ENCODE measurements around the gene LSAMP. TPM values are rescaled to one million over a fixed set of nuclear protein-coding genes. Genes with fewer than 3 reads are reported as not detected.

The LSAMP gene
- polyA plus RNA-seq, 1 donor from 2014 or later = 0.94 TPM

DNA sequence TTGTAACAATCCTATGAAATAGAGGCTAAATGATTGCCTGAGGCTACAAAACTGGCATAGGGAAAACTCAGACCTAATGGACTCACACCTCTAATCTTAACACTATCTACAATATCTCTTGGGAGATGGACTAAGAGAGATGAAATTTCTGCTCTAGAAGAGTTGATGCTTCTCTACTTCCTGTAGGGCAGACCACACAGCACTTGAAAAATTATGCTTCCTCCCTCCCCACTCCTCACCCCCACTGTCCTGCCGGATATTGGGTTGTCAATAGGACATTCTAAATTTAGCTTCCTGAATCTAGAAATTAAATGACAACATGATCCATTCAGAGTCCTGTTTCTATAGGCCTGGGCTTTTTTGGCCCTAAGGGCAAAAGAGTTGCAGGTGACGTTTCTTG lies 526.4 kb downstream of the LSAMP start:
- peaks cover 3 to 9% (median 4%) of the 10 kb centered on the region in 3 donors for H3K9me3 Mint-ChIP-seq
- H3K27me3 Mint-ChIP-seq = no peaks in the 10 kb centered on the region
- no peaks in the 10 kb centered on the region for H3K36me3 Mint-ChIP-seq
- H3K27ac Mint-ChIP-seq = no peak overlapping the region
- no peaks in the 10 kb centered on the region for H3K4me1 Mint-ChIP-seq
- no peak overlapping the region for H3K4me3 Mint-ChIP-seq

DNA sequence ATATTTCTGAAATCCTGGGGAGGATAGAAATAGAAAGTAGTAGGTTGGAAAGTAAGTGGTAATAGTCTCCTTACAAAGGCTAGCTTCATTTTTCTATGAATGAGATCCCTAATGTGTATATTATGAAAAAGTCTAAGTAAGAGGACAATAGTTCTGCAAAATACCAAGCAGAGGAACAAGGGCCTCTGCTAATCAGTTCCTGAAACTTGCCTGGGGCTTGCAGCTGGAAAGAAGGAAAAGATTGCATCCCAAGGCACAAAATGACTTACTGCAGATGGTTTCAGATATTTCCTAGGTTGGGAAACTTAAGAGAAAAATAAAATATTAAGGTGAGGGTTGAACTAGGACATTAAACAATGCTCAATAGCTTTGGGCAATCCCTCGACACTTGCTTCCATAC lies 528.4 kb downstream of the LSAMP start:
- Mint-ChIP-seq H3K4me3 (no peak overlapping the region), H3K4me1 (no peaks in the 10 kb centered on the region), H3K27ac (no peak overlapping the region), H3K36me3 (no peaks in the 10 kb centered on the region), H3K27me3 (no peaks in the 10 kb centered on the region), H3K9me3 (peaks cover 0 to 9% (median 3%) of the 10 kb centered on the region in 3 donors)

DNA sequence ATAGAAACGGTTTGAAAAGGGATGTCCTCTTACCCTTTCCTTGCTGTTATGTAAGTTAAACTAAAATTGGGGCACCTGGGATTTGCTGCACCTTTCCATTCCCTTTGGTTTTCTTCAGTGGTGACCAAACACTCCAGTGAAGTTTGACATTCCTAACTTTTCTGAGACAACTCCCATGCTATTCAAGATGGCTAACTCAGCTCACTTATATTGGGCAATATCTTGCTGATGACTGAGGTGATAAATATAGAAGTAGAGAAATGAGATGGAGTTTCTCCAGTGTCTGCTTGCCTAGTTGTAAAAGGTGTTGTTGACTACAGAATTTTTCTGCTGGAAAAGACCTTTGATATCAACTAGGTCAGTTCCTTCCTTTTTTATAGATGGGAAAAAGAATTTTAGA lies 530.2 kb downstream of the LSAMP start:
- Mint-ChIP-seq H3K36me3 (no peaks in the 10 kb centered on the region), H3K4me1 (no peaks in the 10 kb centered on the region), H3K4me3 (no peak overlapping the region), H3K27me3 (no peaks in the 10 kb centered on the region), H3K9me3 (peaks cover 0 to 2% (median 0%) of the 10 kb centered on the region in 3 donors), H3K27ac (no peak overlapping the region)

DNA sequence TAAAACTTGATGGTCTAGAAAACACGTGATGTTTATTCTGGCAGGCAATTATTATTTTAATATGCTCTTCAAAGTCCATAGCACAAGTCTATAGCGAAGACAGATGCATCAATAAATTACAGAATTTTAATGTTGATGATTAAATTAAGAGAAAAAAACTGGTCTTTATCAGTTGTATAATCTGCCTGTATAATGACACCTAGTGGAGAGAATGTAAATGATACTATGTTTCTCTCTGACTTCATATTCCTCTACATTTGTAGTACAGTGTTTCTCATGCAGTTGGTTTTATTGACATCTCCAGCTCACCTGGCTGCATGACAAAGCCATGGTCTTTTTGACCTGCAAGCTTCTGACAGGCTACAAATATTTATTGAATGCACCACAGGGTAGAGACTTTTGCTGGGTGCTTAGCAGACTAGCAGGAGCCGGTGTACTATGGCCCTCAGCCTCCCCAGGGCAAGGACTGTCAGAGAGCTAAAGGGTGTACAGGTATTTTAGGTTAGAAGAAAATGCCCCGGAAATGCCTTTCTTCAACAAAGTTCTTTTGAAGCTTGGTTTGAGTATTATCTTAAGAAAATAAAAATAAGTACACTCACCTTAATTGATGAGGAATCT lies 532.1 kb downstream of the LSAMP start:
- no peaks in the 10 kb centered on the region for H3K36me3 Mint-ChIP-seq
- peaks cover 2% of the 10 kb centered on the region for H3K27me3 Mint-ChIP-seq
- H3K4me3 Mint-ChIP-seq = no peak overlapping the region
- no peaks in the 10 kb centered on the region for H3K4me1 Mint-ChIP-seq
- no peak overlapping the region for H3K27ac Mint-ChIP-seq
- H3K9me3 Mint-ChIP-seq = no peaks in the 10 kb centered on the region

DNA sequence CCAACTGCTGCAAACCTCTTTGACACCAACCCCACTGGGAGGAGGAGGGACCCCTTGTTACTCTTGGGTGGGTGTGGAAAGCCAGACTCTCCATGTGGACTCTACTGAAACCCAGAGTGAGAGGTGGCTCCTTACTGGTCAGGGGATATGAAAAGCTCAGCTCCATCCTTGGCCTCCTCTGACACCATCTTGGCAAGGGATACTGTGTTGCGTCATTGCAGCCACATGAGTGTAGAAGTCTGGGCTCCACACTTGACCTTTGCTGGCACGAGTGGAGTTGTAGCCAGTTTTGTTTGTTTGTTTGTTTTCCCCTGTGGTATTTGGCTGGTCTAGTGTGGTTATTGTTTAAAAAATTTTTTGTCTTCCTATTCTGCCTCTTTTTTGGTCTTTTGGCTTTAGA lies 532.9 kb downstream of the LSAMP start:
- Mint-ChIP-seq H3K27me3 (peaks cover 2% of the 10 kb centered on the region), H3K9me3 (no peaks in the 10 kb centered on the region), H3K36me3 (no peaks in the 10 kb centered on the region), H3K27ac (no peak overlapping the region), H3K4me3 (no peak overlapping the region), H3K4me1 (no peaks in the 10 kb centered on the region)

DNA sequence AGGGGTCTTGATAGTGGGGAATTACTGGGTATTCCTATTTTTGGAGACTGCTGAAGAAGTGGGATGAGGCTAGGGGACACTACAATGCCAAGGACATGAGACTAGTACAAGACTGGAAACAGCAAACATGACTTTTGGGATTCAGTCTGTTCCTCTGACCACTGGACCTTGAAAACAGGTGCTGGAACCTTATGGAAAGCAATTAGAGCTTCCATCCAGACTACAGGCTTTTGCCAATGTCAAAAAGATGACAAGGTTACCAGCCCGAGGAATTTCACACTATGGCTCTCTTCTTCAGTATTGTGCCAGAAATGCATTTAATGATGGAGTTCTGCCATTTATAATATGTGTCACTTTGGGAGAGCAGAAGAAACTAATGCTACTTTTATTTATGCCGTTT lies 539.4 kb downstream of the LSAMP start:
- no peaks in the 10 kb centered on the region for H3K36me3 Mint-ChIP-seq
- peaks cover 0 to under 1% (median 0%) of the 10 kb centered on the region in 3 donors for H3K9me3 Mint-ChIP-seq
- no peak overlapping the region for H3K27ac Mint-ChIP-seq
- no peak overlapping the region for H3K4me3 Mint-ChIP-seq
- H3K27me3 Mint-ChIP-seq = peaks cover 4% of the 10 kb centered on the region
- no peaks in the 10 kb centered on the region for H3K4me1 Mint-ChIP-seq

DNA sequence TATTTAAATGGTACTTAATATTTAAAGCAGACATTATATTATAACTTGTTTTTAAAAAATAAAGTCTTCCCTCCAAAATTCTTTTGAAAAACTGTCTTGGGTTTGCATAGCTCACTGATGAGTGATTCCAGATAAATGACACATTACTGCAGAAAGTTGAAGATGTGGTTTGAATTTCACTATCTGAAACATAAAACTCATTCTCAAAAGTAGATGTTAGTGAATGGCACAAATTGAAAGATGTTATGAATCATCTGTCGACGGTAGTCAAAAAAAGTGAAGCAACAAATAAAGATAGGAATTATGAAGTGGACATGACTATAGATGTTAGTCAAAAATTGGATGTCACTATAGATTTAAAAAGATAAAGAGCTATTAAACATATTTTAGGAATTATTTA lies 541.4 kb downstream of the LSAMP start:
- peaks cover 2% of the 10 kb centered on the region for H3K27me3 Mint-ChIP-seq
- no peaks in the 10 kb centered on the region for H3K4me1 Mint-ChIP-seq
- H3K9me3 Mint-ChIP-seq = peaks cover 0 to 2% (median 0%) of the 10 kb centered on the region in 3 donors
- no peak overlapping the region for H3K27ac Mint-ChIP-seq
- H3K4me3 Mint-ChIP-seq = no peak overlapping the region
- H3K36me3 Mint-ChIP-seq = no peaks in the 10 kb centered on the region

DNA sequence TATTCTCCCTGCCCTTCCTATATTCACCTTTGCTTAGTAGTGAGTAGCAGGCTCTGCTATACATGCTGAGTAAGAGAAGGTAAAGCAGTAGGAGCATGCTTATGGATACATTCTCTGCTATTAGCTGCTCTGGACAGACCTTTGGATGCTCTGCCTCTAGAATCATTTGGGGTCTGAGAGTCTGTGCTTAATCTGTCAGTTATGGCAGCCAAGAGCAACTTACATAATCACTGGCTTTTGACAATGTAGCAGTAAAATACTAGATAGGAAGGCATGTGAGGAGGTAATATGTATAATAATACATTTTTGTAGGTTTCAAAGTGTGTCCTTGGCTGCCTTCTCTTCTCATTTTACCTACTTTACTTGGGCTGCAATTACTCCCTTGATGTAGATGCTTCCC lies 544.3 kb downstream of the LSAMP start:
- Mint-ChIP-seq H3K9me3 (peaks cover 0 to 2% (median 0%) of the 10 kb centered on the region in 3 donors), H3K4me1 (no peaks in the 10 kb centered on the region), H3K36me3 (no peaks in the 10 kb centered on the region), H3K27ac (no peak overlapping the region), H3K4me3 (no peak overlapping the region), H3K27me3 (peaks cover 2% of the 10 kb centered on the region)

DNA sequence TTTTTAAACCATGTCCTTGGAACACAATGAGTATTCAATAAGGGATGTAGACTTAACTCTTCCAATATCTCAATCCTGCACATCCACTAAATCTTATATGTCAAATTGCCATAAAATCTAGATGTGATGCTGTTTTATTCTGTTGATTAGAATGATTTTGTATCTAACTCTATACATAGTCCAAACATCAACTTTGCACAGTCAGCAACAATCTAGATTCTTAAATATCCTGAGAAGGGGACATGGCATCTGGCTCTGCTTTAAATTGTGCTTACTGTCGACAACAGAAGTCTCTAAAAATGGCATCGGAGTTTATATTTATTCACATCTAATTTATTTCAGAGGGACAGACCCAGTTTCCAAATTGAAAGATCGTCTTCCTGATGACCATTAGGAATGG lies 545.8 kb downstream of the LSAMP start:
- peaks cover 0 to 2% (median 0%) of the 10 kb centered on the region in 3 donors for H3K9me3 Mint-ChIP-seq
- H3K4me1 Mint-ChIP-seq = no peaks in the 10 kb centered on the region
- no peak overlapping the region for H3K27ac Mint-ChIP-seq
- no peaks in the 10 kb centered on the region for H3K36me3 Mint-ChIP-seq
- H3K4me3 Mint-ChIP-seq = no peak overlapping the region
- peaks cover 2% of the 10 kb centered on the region for H3K27me3 Mint-ChIP-seq

DNA sequence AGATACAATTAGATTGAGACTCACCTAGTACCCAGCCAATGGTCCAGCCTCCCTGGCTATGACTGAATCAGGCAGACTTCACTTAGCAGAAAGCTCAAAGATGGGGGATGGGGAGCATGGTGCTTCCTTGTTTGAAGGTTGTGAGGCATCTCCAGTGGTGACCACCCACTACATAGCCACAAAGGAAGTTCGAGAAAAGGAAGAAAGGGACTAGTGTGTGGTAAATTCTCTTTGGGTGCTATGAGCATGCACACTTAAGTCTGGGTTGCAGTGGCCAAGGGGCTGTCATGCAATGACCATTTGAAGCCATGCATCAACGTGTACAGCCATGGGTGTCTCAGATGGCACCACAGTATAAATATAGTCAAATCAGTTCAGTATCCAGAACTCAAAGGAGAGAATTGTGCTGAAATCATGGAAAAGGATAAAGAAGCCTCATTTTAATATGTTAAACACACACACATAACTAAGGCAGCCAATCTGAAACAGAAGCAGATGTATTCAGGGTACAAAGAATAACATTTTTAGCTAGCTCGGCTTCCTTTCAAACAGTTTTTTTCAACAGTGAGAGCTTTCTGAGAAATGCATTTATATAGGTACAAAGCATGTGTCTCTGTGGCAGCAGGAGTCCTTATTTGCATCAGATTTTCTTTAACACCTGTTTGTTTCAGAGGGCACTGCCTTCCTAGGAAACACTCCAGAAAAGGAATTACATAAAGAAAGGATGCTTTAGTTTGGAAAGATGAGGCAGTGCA lies 546.5 kb downstream of the LSAMP start:
- Mint-ChIP-seq H3K4me3 (no peak overlapping the region), H3K4me1 (no peaks in the 10 kb centered on the region), H3K27ac (no peak overlapping the region), H3K9me3 (peaks cover 0 to 2% (median 0%) of the 10 kb centered on the region in 3 donors), H3K27me3 (peaks cover under 1% of the 10 kb centered on the region), H3K36me3 (no peaks in the 10 kb centered on the region)

DNA sequence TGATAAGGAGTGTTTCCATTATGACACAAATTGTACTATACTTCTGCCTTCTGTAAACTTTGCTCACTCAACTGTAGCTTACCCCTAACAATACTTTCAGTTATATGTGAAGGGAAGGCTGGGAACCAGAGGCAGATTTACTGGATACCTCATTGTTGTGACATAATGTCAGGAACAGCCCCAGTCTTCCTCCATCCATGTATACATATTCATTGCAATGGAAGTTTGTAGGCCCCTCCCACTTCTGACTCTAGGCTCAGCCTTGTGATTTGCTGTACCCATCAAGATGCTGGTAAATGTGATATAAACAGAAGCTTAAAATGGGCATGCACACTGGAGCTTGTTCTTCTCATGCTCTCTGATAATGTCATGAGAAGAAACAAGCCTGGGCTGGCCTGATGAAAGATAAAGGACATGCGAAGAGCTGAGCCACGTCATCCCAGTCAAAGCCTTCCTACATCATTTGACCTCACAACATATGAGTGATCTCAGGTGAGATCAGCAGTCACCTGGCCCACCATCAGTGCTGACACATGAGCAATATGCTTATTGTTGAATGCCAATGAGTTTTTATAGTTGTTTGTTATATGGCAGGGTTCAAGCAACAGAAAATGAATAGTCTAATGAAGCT lies 554.2 kb downstream of the LSAMP start:
- no peaks in the 10 kb centered on the region for H3K27me3 Mint-ChIP-seq
- no peaks in the 10 kb centered on the region for H3K4me1 Mint-ChIP-seq
- H3K36me3 Mint-ChIP-seq = no peaks in the 10 kb centered on the region

DNA sequence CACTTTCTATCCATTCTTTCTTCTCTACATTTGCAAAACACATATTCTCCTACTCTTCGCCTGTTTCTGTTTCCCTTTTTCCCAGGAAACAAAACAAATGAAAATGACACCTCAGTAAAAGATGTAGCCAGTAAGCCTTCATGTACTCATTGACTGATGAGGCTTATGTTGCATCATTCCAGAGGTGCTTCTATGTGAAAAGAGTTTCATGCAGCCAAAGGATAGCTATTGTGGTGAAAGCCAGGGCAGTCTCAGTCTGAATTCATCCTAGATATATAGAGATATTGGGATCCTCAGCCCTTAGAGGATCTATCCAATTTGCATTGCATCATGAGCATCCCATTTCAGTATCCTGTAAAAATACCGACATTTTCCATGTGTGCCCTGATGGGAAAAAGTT lies 554.7 kb downstream of the LSAMP start:
- no peaks in the 10 kb centered on the region for H3K9me3 Mint-ChIP-seq

More for the DNA sequence above, 554.2 kb downstream of the LSAMP start:
- Mint-ChIP-seq H3K4me3 (no peak overlapping the region), H3K9me3 (no peaks in the 10 kb centered on the region), H3K27ac (no peak overlapping the region)

DNA sequence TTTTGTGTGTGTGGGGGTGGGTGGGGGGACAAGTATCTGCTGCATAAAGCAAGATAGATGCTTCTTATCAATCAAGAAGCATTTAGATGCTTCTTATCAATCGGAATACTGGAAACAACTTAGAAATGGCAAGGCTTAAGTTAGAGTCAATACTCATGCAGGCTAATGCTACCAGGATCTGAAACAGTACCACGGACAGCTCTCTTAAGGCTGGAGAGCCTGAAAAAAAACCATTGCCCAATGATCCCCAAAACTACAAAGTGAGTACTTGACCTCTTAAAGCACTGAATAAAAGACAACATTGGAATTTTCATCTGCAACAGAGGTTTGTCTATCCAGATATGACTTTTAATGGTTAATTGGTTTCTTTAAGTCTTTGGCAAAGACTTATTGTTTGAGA lies 559.7 kb downstream of the LSAMP start:
- Mint-ChIP-seq H3K27me3 (peaks cover 3% of the 10 kb centered on the region), H3K9me3 (no peaks in the 10 kb centered on the region), H3K4me1 (no peaks in the 10 kb centered on the region), H3K4me3 (no peak overlapping the region), H3K27ac (no peak overlapping the region), H3K36me3 (peaks cover 2% of the 10 kb centered on the region)

More for the DNA sequence above, 554.7 kb downstream of the LSAMP start:
- H3K27ac Mint-ChIP-seq = no peak overlapping the region
- H3K27me3 Mint-ChIP-seq = peaks cover under 1% of the 10 kb centered on the region
- no peaks in the 10 kb centered on the region for H3K4me1 Mint-ChIP-seq
- no peaks in the 10 kb centered on the region for H3K36me3 Mint-ChIP-seq
- H3K4me3 Mint-ChIP-seq = no peak overlapping the region

DNA sequence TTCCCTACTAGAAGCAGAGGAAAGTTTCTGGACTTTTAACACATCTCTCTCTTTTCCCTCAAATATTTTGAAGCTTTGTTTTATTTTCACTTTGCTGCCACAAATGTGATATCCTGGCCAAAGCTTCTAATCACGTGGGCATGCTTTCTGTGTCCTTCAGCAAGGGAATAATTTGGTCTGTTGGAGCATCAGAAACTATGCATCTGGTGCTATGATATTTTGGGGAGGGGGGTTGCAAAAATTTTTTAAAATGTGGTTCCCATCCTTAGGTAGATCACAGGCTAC lies 567.7 kb downstream of the LSAMP start:
- Mint-ChIP-seq H3K36me3 (no peaks in the 10 kb centered on the region), H3K27ac (no peak overlapping the region), H3K4me1 (no peaks in the 10 kb centered on the region), H3K27me3 (no peaks in the 10 kb centered on the region), H3K9me3 (no peaks in the 10 kb centered on the region), H3K4me3 (no peak overlapping the region)

DNA sequence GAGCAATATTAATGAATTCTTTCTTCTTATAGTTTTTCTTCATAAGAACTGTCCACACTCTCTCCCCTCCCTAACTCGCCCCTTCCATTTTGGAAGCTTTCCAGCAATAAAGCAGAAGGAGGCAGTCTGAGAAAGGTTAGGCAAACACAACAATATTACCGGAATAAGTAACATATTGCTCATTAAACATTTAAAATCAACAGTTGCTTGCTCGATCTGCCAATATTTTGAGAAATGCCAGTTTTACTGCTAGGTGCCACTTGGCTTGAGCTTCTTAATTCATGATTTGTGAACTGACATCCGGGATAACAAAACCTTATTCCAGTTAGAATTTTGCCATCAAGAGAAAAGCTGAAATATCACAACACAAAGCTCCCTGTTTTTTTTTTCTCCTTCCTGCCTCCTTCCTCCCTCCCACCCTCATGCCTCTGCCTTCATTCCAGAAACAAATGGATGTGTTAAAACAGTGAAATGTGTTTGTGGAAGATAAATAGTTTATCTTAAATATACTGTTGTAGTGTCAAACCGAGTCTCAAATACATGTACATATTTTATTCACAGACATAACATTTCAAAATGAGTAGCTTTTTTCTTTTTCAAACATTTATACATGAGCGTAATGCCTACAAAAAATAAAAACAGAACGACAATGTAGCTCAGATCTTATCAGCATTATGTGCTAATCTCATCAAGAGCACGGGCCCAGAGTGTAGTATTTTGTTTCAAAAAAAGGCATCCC lies 568.2 kb downstream of the LSAMP start:
- Mint-ChIP-seq H3K9me3 (no peaks in the 10 kb centered on the region), H3K4me3 (no peak overlapping the region), H3K27ac (no peak overlapping the region), H3K36me3 (no peaks in the 10 kb centered on the region), H3K4me1 (no peaks in the 10 kb centered on the region), H3K27me3 (no peaks in the 10 kb centered on the region)

Data from IgD-negative memory B cell (primary cell).